Mesothelial cell of epicardium (in vitro differentiated cells): ENCODE measurements around the gene C17orf107. TPM values are rescaled to one million over a fixed set of nuclear protein-coding genes. Genes with fewer than 3 reads are reported as not detected.

Experiments used
- DNase-seq, 2 experiments: peaks; one replicate each; pipeline ENCODE4 v3.0.0; 2021; ENCODE audit warnings: low spot score in 2 of 2; ENCODE audit not compliant: unreplicated experiment in 2 of 2
- H3K27ac Mint-ChIP-seq: 2 replicates; pipeline ENCODE4 v1.8.0; 2021; ENCODE audit warnings: mixed read lengths
- H3K27me3 Mint-ChIP-seq: 2 replicates; pipeline ENCODE4 v1.8.0; 2021; ENCODE audit warnings: low read depth, mixed read lengths
- H3K36me3 Mint-ChIP-seq: 2 replicates; pipeline ENCODE4 v1.8.0; 2021; ENCODE audit warnings: mixed read lengths
- H3K4me1 Mint-ChIP-seq: 2 replicates; pipeline ENCODE4 v1.8.0; 2021; ENCODE audit warnings: mixed read lengths
- H3K4me3 Mint-ChIP-seq: 2 replicates; pipeline ENCODE4 v1.8.0; 2021; ENCODE audit warnings: mild to moderate bottlenecking, moderate library complexity, mixed read lengths
- H3K9me3 Mint-ChIP-seq: 2 replicates; pipeline ENCODE4 v1.8.0; 2021; ENCODE audit warnings: mixed read lengths
- total RNA-seq: library from RNA; stranded (reverse); gene quantifications from 3 replicates; pipeline ENCODE4 v1.2.1, GENCODE V29; 2021
- TF ChIP-seq, protein P1 (sequence below): fragments of 200-600 bp; sonication (generic); IDR thresholded peaks from one replicate; pipeline ENCODE4 v1.5.0; 2021; ENCODE audit warnings: antibody characterized with exemption; ENCODE audit not compliant: unreplicated experiment

C17orf107 gene
- total RNA-seq, 1 donor from 2014 or later = 8.6 TPM

DNA sequence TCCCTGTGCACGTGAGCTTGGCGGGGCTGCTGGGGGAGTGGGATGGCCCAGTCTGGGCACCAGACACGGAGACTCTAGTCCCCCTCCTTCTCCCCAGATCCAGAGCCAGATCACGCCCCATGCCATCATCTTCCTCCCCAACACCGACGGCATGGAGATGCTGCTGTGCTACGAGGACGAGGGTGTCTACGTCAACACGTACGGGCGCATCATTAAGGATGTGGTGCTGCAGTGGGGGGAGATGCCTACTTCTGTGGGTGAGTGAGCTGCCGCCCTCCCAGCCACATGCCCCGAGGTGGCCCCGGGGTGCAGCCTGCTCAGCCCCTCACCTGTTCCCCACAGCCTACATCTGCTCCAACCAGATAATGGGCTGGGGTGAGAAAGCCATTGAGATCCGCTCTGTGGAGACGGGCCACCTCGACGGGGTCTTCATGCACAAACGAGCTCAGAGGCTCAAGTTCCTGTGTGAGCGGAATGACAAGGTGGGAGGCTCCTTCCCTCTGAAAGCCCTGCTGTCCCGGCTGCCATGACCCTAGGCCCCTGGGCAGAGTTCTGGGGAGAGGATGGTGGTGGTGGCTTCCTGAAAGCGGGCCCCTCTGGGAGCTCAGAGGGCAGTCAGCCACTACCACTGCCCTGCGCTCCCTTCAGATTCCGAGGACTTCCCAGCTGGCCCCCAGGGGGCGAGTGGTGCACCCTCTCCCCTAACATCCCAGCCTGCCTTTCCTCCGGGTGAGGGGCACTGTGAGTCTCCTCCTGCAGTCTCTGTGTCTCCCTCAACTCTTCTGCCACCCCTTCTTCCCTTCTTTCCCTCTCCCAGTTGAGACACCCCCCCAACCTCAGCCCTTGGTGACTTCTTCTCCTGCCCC lies 2.8 kb upstream of the C17orf107 start:
- no peaks in the 10 kb centered on the region for H3K9me3 Mint-ChIP-seq
- no peak overlapping the region for H3K4me3 Mint-ChIP-seq
- no peaks in the 10 kb centered on the region for H3K27me3 Mint-ChIP-seq
- no peak overlapping the region for H3K27ac Mint-ChIP-seq
- H3K4me1 Mint-ChIP-seq = peaks cover 6% of the 10 kb centered on the region
- DNase-seq = no peak
- peaks cover 12% of the 10 kb centered on the region for H3K36me3 Mint-ChIP-seq
- TF ChIP-seq, protein P1, sequence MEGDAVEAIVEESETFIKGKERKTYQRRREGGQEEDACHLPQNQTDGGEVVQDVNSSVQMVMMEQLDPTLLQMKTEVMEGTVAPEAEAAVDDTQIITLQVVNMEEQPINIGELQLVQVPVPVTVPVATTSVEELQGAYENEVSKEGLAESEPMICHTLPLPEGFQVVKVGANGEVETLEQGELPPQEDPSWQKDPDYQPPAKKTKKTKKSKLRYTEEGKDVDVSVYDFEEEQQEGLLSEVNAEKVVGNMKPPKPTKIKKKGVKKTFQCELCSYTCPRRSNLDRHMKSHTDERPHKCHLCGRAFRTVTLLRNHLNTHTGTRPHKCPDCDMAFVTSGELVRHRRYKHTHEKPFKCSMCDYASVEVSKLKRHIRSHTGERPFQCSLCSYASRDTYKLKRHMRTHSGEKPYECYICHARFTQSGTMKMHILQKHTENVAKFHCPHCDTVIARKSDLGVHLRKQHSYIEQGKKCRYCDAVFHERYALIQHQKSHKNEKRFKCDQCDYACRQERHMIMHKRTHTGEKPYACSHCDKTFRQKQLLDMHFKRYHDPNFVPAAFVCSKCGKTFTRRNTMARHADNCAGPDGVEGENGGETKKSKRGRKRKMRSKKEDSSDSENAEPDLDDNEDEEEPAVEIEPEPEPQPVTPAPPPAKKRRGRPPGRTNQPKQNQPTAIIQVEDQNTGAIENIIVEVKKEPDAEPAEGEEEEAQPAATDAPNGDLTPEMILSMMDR = no peak

- Mint-ChIP-seq H3K27ac (no peak overlapping the region), H3K9me3 (no peaks in the 10 kb centered on the region), H3K4me1 (peaks cover 6% of the 10 kb centered on the region), H3K27me3 (no peaks in the 10 kb centered on the region), H3K36me3 (peaks cover 12% of the 10 kb centered on the region), H3K4me3 (no peak overlapping the region)
- DNase-seq = no peak
- TF ChIP-seq, protein P1 = no peak
Measured at GRCh38 chr17:4897198-4897687, 2.1 kb upstream of the C17orf107 start.

GRCh38 chr17:4897785-4898184 lies 1.6 kb upstream of the C17orf107 start:
- Mint-ChIP-seq H3K4me3 (no peak overlapping the region), H3K27ac (no peak overlapping the region), H3K27me3 (no peaks in the 10 kb centered on the region), H3K4me1 (peaks cover 6% of the 10 kb centered on the region), H3K9me3 (no peaks in the 10 kb centered on the region), H3K36me3 (peaks cover 10% of the 10 kb centered on the region)
- no peak for DNase-seq
- TF ChIP-seq, protein P1 = no peak

DNA sequence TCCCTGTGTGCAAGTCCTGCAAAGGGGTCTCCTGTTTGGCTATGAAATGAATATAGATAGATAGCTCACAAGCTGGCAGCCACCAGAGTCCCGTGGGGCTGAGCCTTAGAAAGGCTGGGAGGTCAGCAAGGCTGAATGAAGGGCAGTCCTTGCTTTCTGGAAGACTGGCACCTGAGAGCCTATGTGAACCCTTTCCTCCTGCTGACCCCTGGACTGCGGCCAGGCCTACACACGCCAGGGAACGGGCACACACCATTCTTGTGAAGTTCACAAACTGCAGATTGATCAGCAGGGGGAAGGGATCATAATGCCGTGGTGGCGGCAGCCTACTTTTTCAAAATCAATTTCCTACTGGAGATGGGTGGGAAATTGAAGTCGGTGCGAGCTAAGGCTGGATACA lies 985 bp upstream of the C17orf107 start:
- Mint-ChIP-seq H3K4me1 (peaks cover 9% of the 10 kb centered on the region), H3K36me3 (peaks cover 10% of the 10 kb centered on the region), H3K9me3 (no peaks in the 10 kb centered on the region), H3K4me3 (peak overlapping the region; percentile 59), H3K27ac (peak overlapping the region; percentile 73), H3K27me3 (no peaks in the 10 kb centered on the region)
- TF ChIP-seq, protein P1 = no peak
- no peak for DNase-seq

- TF ChIP-seq, protein P1 = no peak
- DNase-seq = no peak
- peaks cover 12% of the 10 kb centered on the region for H3K36me3 Mint-ChIP-seq
- no peaks in the 10 kb centered on the region for H3K9me3 Mint-ChIP-seq
- no peaks in the 10 kb centered on the region for H3K27me3 Mint-ChIP-seq
- H3K4me1 Mint-ChIP-seq = peaks cover 13% of the 10 kb centered on the region
- peak overlapping the region; percentile 59 for H3K4me3 Mint-ChIP-seq
- no peak overlapping the region for H3K27ac Mint-ChIP-seq
Measured at GRCh38 chr17:4898927-4899326, 409 bp upstream of the C17orf107 start.
